SK-N-SH (cell line): ENCODE results near the gene ISCA1. TPM values are rescaled to one million over a fixed set of nuclear protein-coding genes. Genes with fewer than 3 reads are reported as not detected.

Experiments used
- CTCF ChIA-PET: fragments of 300-600, 350-600 bp; formaldehyde crosslinking; extraction: SDS; loops from one replicate; lab custom pipeline; 2021; lab: Yijun Ruan, JAX
- POLR2A ChIA-PET: fragments of 350-600 bp; sonication (Branson Sonifier 250); formaldehyde crosslinking; extraction: SDS; loops from one replicate; lab custom pipeline; 2020; ENCODE audit warnings: antibody characterized with exemption, inconsistent platforms; lab: Yijun Ruan, JAX
- DNase-seq: peaks from one replicate; pipeline ENCODE4 v3.0.0; 2012
- H2AFZ ChIP-seq: fragments of 200-600 bp; sonication (generic); 2 replicates; pipeline ENCODE4 v1.8.1; 2016; ENCODE audit warnings: antibody characterized with exemption, mild to moderate bottlenecking, low read depth
- H3F3A ChIP-seq: fragments of 200-600 bp; sonication (generic); replicated peaks from 2 replicates; pipeline ENCODE3; 2016; ENCODE audit warnings: antibody characterized with exemption, mild to moderate bottlenecking; ENCODE audit not compliant: insufficient read depth
- H3K27ac ChIP-seq, 2 experiments: fragments of 200-500 bp in 1 of 2; fragments of 200-600 bp in 1 of 2; sonication (Bioruptor generic) in 1 of 2; sonication (generic), shearing (Covaris generic) in 1 of 2; 2 replicates each; pipeline versions ENCODE4 v1.5.1 to v1.6.1; 2014 to 2016; ENCODE audit warnings: low read depth in 2 of 2, inconsistent platforms in 1 of 2, low read length in 1 of 2, mild to moderate bottlenecking in 1 of 2, mixed read lengths in 1 of 2
- H3K27me3 ChIP-seq: fragments of 200-600 bp; sonication (generic), shearing (Covaris generic); 2 replicates; pipeline ENCODE4 v1.6.1; 2016; ENCODE audit warnings: mixed run types; ENCODE audit not compliant: insufficient read depth
- H3K36me3 ChIP-seq, 2 experiments: fragments of 200-500 bp in 1 of 2; fragments of 200-600 bp in 1 of 2; sonication (Bioruptor generic) in 1 of 2; sonication (generic) in 1 of 2; replicated peaks in 1 of 2; 2 replicates each; pipeline versions ENCODE3 to v1.5.1; 2014 to 2016; ENCODE audit warnings: low read length in 1 of 2, mild to moderate bottlenecking in 1 of 2; ENCODE audit not compliant: insufficient read depth in 2 of 2, control insufficient read depth in 1 of 2
- H3K4me1 ChIP-seq, 2 experiments: fragments of 200-500 bp in 1 of 2; fragments of 200-600 bp in 1 of 2; sonication (Bioruptor generic) in 1 of 2; sonication (generic), shearing (Covaris generic) in 1 of 2; 2 replicates each; pipeline versions ENCODE4 v1.5.1 to v1.6.1; 2014 to 2016; ENCODE audit warnings: low read depth in 1 of 2, low read length in 1 of 2, mixed run types in 1 of 2; ENCODE audit not compliant: insufficient read depth in 2 of 2, control insufficient read depth in 1 of 2
- H3K4me2 ChIP-seq: fragments of 200-600 bp; sonication (generic), shearing (Covaris generic); 2 replicates; pipeline ENCODE4 v1.6.1; 2017; ENCODE audit warnings: mixed run types
- H3K4me3 ChIP-seq, 2 experiments: fragments of 200-500 bp in 1 of 2; fragments of 200-600 bp in 1 of 2; sonication (Bioruptor generic) in 1 of 2; sonication (generic), shearing (Covaris generic) in 1 of 2; 2 replicates each; pipeline versions ENCODE4 v1.5.1 to v1.8.1; 2014 to 2016; ENCODE audit warnings: low read depth in 2 of 2, inconsistent platforms in 1 of 2, low read length in 1 of 2, mild to moderate bottlenecking in 1 of 2, mixed read lengths in 1 of 2, moderate library complexity in 1 of 2
- H3K79me2 ChIP-seq: fragments of 200-600 bp; sonication (generic); 2 replicates; pipeline ENCODE4 v1.8.1; 2017; ENCODE audit warnings: mild to moderate bottlenecking; ENCODE audit not compliant: insufficient read depth
- H3K9ac ChIP-seq: fragments of 200-600 bp; sonication (generic); 2 replicates; pipeline ENCODE4 v1.6.1; 2017; ENCODE audit warnings: mixed run types
- H3K9me2 ChIP-seq: fragments of 200-600 bp; sonication (generic); 2 replicates; pipeline ENCODE4 v1.6.1; 2017; ENCODE audit warnings: mixed run types
- H3K9me3 ChIP-seq: fragments of 200-600 bp; sonication (generic); 2 replicates; pipeline ENCODE4 v1.6.1; 2017; ENCODE audit warnings: mixed run types, mild to moderate bottlenecking, moderate library complexity
- H4K20me1 ChIP-seq: fragments of 200-600 bp; sonication (generic); 2 replicates; pipeline ENCODE4 v1.6.1; 2017; ENCODE audit warnings: mild to moderate bottlenecking, mixed run types; ENCODE audit not compliant: insufficient read depth
- CHD2 ChIP-seq: fragments of 150-350 bp; IDR thresholded peaks from 2 replicates; pipeline ENCODE4 v1.6.1; 2018; ENCODE audit warnings: low read length; ENCODE audit not compliant: partially characterized antibody
- FOSL2 ChIP-seq: IDR thresholded peaks from 2 replicates; pipeline ENCODE4 v1.4.0; 2012; ENCODE audit warnings: low read depth, mild to moderate bottlenecking, moderate library complexity, borderline replicate concordance
- FOXJ3 ChIP-seq: sonication (generic); formaldehyde crosslinking; IDR thresholded peaks from 2 replicates; pipeline ENCODE4 v1.5.1; 2020; ENCODE audit warnings: mild to moderate bottlenecking, missing genetic modification reagents
- FOXM1 ChIP-seq: IDR thresholded peaks from 2 replicates; pipeline ENCODE4 v1.4.0; 2012; ENCODE audit warnings: low read depth, mild to moderate bottlenecking
- GABPA ChIP-seq: IDR thresholded peaks from 2 replicates; pipeline ENCODE4 v1.4.0; 2012; ENCODE audit warnings: low read depth, mild to moderate bottlenecking
- JUND ChIP-seq: IDR thresholded peaks from 2 replicates; pipeline ENCODE4 v1.4.0; 2012
- MXI1 ChIP-seq: IDR thresholded peaks from 2 replicates; pipeline ENCODE4 v1.6.1; 2012; ENCODE audit warnings: mild to moderate bottlenecking, low read depth, low read length, improper control_type of control experiment
- NFIC ChIP-seq: IDR thresholded peaks from 2 replicates; pipeline ENCODE4 v1.4.0; 2012; ENCODE audit warnings: borderline replicate concordance
- NRF1 ChIP-seq: IDR thresholded peaks from 2 replicates; pipeline ENCODE4 v1.6.1; 2012; ENCODE audit warnings: low read depth, mild to moderate bottlenecking, low read length
- RAD21 ChIP-seq: IDR thresholded peaks from 2 replicates; pipeline ENCODE4 v1.6.1; 2012; ENCODE audit warnings: mild to moderate bottlenecking, low read length
- RCOR1 ChIP-seq: fragments of 150-350 bp; IDR thresholded peaks from 2 replicates; pipeline ENCODE4 v1.6.1; 2017; ENCODE audit warnings: antibody characterized with exemption, low read length
- RFX5 ChIP-seq: IDR thresholded peaks from 2 replicates; pipeline ENCODE4 v1.6.1; 2012; ENCODE audit warnings: mild to moderate bottlenecking, improper control_type of control experiment, low read length
- RXRA ChIP-seq: IDR thresholded peaks from 2 replicates; pipeline ENCODE4 v1.4.0; 2012; ENCODE audit warnings: low read depth, mild to moderate bottlenecking, borderline replicate concordance
- SIN3A ChIP-seq: IDR thresholded peaks from 2 replicates; pipeline ENCODE4 v1.6.1; 2012; ENCODE audit warnings: low read depth, mild to moderate bottlenecking, low read length, moderate library complexity, borderline replicate concordance
- SMC3 ChIP-seq: IDR thresholded peaks from 2 replicates; pipeline ENCODE4 v1.6.1; 2012; ENCODE audit warnings: low read depth, low read length, improper control_type of control experiment
- TCF12 ChIP-seq: IDR thresholded peaks from 2 replicates; pipeline ENCODE4 v1.4.0; 2012
- YY1 ChIP-seq: IDR thresholded peaks from 2 replicates; pipeline ENCODE4 v1.4.0; 2012; ENCODE audit warnings: low read depth, mild to moderate bottlenecking
- WGBS: methylation state at CpG from one replicate; pipeline ENCODE4 v1.1.6; 2017; ENCODE audit warnings: low lambda C conversion rate; 5-methylcytosine and 5-hydroxymethylcytosine counted together
- polyA plus RNA-seq, 3 experiments: library from polyadenylated mRNA; depleted of rRNA; stranded (reverse); fragments of >200 nt; gene quantifications; 2 replicates each; pipeline ENCODE4 v1.2.3, GENCODE V29; 2012
- TF ChIP-seq, protein P1 (sequence below): fragments of 150-350 bp; IDR thresholded peaks from 2 replicates; pipeline ENCODE4 v1.6.1; 2016; ENCODE audit warnings: mild to moderate bottlenecking, low read depth, low read length
- TF ChIP-seq, protein P2 (sequence below): IDR thresholded peaks from 2 replicates; pipeline ENCODE4 v1.4.0; 2012; ENCODE audit warnings: low read depth
- TF ChIP-seq, protein P3 (sequence below): fragments of 200-600 bp; sonication (generic); IDR thresholded peaks from 2 replicates; pipeline ENCODE4 v1.6.1; 2017; ENCODE audit warnings: antibody characterized with exemption, mild to moderate bottlenecking, moderate library complexity
- TF ChIP-seq, protein P4 (sequence below): fragments of 150-350 bp; IDR thresholded peaks from 2 replicates; pipeline ENCODE4 v1.6.1; 2017; ENCODE audit warnings: antibody characterized with exemption, low read length, low read depth, borderline replicate concordance

The ISCA1 gene
- polyA plus RNA-seq, 1 of the 3 experiments (the other 2 are of a cell fraction) = 10.9 TPM

DNA sequence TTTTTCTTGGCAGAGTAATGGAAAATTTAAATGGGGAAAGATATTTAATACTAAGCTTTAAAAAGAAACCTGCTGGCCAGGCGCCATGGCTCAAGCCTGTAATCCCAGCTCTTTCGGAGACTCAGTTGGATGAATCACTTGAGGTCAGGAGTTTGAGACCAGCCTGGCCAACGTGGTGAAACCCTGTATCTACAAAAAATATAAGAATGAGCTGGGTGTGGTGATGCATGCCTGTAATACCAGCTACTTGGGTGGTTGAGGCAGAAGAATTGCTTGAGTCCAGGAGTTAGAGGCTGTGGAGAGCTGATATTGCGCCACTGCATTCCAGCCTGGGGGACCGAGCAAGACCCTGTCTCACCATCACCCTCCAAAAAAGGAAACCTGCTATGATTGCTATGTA lies 39.0 kb upstream of the ISCA1 start:
- WGBS = 55% methylated on average over 5 of the region's 5 CpGs
- no peak for DNase-seq
- Histone ChIP-seq H3K4me1 (no peaks in the 10 kb centered on the region), H3K4me2 (no peak overlapping the region), H3K27ac (peak overlapping the region in 1 of 2 experiments; percentile 15; a peak in 1 of 4 replicates), H3K9ac (no peak overlapping the region), H3K36me3 (peaks cover 83 to 86% of the 10 kb centered on the region in 2 experiments), H3K4me3 (no peak overlapping the region), H3K27me3 (no peaks in the 10 kb centered on the region), H3K9me2 (no peaks in the 10 kb centered on the region), H2AFZ (no peak overlapping the region), H3K79me2 (no peaks in the 10 kb centered on the region), H3K9me3 (no peaks in the 10 kb centered on the region), H3F3A (no peaks in the 10 kb centered on the region), H4K20me1 (no peaks in the 10 kb centered on the region)
- POLR2A ChIA-PET = no interaction called here
- TF ChIP-seq RAD21 = no peak
- TF ChIP-seq RFX5 = no peak
- no peak for TF ChIP-seq SIN3A
- peak; percentile 15; the same call in 1 of the 2 replicates for TF ChIP-seq FOSL2
- TF ChIP-seq NFIC = peak; percentile 43; the same call in 1 of the 2 replicates
- CTCF ChIA-PET = no interaction called here

DNA sequence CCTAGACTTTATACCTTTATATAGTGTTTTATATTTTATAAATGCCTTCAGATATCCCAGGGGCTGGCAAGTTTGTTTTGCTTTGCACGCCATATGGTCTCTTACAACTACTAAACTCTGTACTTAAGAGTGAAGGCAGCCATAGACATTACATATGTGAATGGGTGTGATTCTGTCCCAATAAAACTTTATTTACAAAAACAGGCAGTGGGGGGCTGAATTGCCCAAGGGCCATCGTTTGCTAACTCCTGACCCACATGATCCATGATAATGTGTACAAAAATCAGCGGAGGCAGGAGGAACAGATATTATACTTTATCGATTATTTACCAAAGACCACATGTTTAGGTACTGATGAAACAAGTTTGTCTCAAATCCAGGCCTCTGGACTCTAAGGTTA lies 35.8 kb upstream of the ISCA1 start:
- no peaks in the 10 kb centered on the region for H4K20me1 ChIP-seq
- H2AFZ ChIP-seq = no peak overlapping the region
- no peaks in the 10 kb centered on the region for H3K9me3 ChIP-seq
- TF ChIP-seq FOXM1 (no peak), RXRA (no peak), YY1 (no peak)
- no peak overlapping the region for H3K27ac ChIP-seq
- H3K4me2 ChIP-seq = no peak overlapping the region
- no peaks in the 10 kb centered on the region for H3K79me2 ChIP-seq
- H3K9ac ChIP-seq = no peak overlapping the region
- WGBS = 98% methylated on average over 4 of the region's 4 CpGs
- ChIA-PET CTCF (no interaction called here), POLR2A (no interaction called here)
- H3K4me1 ChIP-seq = no peaks in the 10 kb centered on the region
- peaks cover 78 to 88% of the 10 kb centered on the region in 2 experiments for H3K36me3 ChIP-seq
- DNase-seq = no peak
- peaks cover 4% of the 10 kb centered on the region for H3F3A ChIP-seq
- no peaks in the 10 kb centered on the region for H3K9me2 ChIP-seq
- H3K4me3 ChIP-seq = no peak overlapping the region
- no peaks in the 10 kb centered on the region for H3K27me3 ChIP-seq

DNA sequence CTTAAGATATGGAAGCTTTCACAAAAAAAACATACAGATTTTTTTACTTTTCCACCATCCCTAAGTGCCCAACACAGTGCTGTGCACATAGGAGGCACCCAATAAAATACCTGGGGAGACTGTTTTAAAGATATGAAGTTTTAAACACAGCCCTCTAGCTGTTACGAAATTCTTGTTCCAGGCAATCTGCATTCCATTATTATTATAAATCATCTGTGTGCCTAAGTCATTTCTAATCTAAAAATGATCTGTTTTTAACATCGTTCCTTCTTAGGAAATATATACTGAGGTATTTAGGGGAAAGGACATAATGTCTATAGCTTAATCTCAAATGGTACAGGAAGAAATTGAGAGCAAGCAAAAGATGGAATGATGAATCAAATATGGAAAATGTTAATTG lies 32.7 kb upstream of the ISCA1 start:
- Histone ChIP-seq H3K27me3 (no peaks in the 10 kb centered on the region), H3K4me3 (no peak overlapping the region), H3K9me2 (no peaks in the 10 kb centered on the region), H3K9ac (no peak overlapping the region), H3K79me2 (no peaks in the 10 kb centered on the region), H3K36me3 (peaks cover 69 to 73% of the 10 kb centered on the region in 2 experiments), H3K27ac (no peak overlapping the region), H2AFZ (no peak overlapping the region), H3F3A (peaks cover 4% of the 10 kb centered on the region), H4K20me1 (no peaks in the 10 kb centered on the region), H3K9me3 (no peaks in the 10 kb centered on the region), H3K4me1 (no peaks in the 10 kb centered on the region), H3K4me2 (no peak overlapping the region)
- CTCF ChIA-PET = no interaction called here
- no peak for DNase-seq
- POLR2A ChIA-PET = no interaction called here
- WGBS = 54% methylated on average over 2 of the region's 2 CpGs
- TF ChIP-seq CHD2 (no peak), NRF1 (no peak), FOXJ3 (CRISPR knock-in tag) (no peak), RFX5 (no peak), SMC3 (no peak), YY1 (no peak), MXI1 (no peak), FOSL2 (no peak), GABPA (no peak), RAD21 (no peak), JUND (no peak), TCF12 (no peak), SIN3A (no peak), RCOR1 (no peak)
- TF ChIP-seq, protein P1, sequence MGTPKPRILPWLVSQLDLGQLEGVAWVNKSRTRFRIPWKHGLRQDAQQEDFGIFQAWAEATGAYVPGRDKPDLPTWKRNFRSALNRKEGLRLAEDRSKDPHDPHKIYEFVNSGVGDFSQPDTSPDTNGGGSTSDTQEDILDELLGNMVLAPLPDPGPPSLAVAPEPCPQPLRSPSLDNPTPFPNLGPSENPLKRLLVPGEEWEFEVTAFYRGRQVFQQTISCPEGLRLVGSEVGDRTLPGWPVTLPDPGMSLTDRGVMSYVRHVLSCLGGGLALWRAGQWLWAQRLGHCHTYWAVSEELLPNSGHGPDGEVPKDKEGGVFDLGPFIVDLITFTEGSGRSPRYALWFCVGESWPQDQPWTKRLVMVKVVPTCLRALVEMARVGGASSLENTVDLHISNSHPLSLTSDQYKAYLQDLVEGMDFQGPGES = no peak
- TF ChIP-seq, protein P2, sequence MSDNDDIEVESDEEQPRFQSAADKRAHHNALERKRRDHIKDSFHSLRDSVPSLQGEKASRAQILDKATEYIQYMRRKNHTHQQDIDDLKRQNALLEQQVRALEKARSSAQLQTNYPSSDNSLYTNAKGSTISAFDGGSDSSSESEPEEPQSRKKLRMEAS = no peak
- TF ChIP-seq, protein P3, sequence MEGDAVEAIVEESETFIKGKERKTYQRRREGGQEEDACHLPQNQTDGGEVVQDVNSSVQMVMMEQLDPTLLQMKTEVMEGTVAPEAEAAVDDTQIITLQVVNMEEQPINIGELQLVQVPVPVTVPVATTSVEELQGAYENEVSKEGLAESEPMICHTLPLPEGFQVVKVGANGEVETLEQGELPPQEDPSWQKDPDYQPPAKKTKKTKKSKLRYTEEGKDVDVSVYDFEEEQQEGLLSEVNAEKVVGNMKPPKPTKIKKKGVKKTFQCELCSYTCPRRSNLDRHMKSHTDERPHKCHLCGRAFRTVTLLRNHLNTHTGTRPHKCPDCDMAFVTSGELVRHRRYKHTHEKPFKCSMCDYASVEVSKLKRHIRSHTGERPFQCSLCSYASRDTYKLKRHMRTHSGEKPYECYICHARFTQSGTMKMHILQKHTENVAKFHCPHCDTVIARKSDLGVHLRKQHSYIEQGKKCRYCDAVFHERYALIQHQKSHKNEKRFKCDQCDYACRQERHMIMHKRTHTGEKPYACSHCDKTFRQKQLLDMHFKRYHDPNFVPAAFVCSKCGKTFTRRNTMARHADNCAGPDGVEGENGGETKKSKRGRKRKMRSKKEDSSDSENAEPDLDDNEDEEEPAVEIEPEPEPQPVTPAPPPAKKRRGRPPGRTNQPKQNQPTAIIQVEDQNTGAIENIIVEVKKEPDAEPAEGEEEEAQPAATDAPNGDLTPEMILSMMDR = no peak
- TF ChIP-seq, protein P4, sequence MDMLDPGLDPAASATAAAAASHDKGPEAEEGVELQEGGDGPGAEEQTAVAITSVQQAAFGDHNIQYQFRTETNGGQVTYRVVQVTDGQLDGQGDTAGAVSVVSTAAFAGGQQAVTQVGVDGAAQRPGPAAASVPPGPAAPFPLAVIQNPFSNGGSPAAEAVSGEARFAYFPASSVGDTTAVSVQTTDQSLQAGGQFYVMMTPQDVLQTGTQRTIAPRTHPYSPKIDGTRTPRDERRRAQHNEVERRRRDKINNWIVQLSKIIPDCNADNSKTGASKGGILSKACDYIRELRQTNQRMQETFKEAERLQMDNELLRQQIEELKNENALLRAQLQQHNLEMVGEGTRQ = no peak
